B cell (primary cell): Measurements from ENCODE around the gene PLCXD1. TPM values are rescaled to one million over a fixed set of nuclear protein-coding genes. Genes with fewer than 3 reads are reported as not detected.
"Not testable (repeated sequence)": the region's sequence is repeated elsewhere in the genome, so short reads cannot be mapped to it uniquely, and the experiment has no call there.

ENCODE experiments used
- ATAC-seq: fragments of 200-7000 bp; cut with Tn5 transposase; one replicate; pipeline ENCODE4 v1.10.0; 2021; ENCODE audit warnings: low read depth, mild to moderate bottlenecking, moderate number of reproducible peaks, moderate library complexity
- CTCF ChIA-PET: fragments of 350-600 bp; sonication (Branson Sonifier 250); formaldehyde crosslinking; loops from one replicate; lab custom pipeline; 2021; ENCODE audit warnings: antibody characterized with exemption, inconsistent platforms; lab: Charles Lee
- POLR2A ChIA-PET: fragments of 350-600 bp; sonication (Branson Sonifier 250); formaldehyde crosslinking; loops from one replicate; lab custom pipeline; 2021; ENCODE audit warnings: antibody characterized with exemption; lab: Charles Lee
- DNase-seq: peaks from one replicate; pipeline ENCODE4 v3.0.0; 2013
- H2AFZ ChIP-seq: 2 replicates; pipeline ENCODE4 v1.6.1; 2012; ENCODE audit warnings: mild to moderate bottlenecking, low read depth, low read length; ENCODE audit not compliant: insufficient read depth, poor library complexity, severe bottlenecking
- H3K27ac ChIP-seq, 2 donors: 1 replicate in 1 of 2; 2 replicates in 1 of 2; pipeline ENCODE4 v1.5.1; 2012 to 2013; ENCODE audit warnings: low read length in 2 of 2, mild to moderate bottlenecking in 2 of 2, moderate library complexity in 1 of 2
- H3K27me3 ChIP-seq, 4 experiments: fragments of 200-600 bp in 1 of 4; sonication (generic) in 1 of 4; replicated peaks in 1 of 4; 1 replicate in 2 of 4; 2 replicates in 2 of 4; pipeline versions ENCODE4 v1.6.1 to v1.7.0; 2013 to 2016; ENCODE audit warnings: low read length in 3 of 4, mild to moderate bottlenecking in 2 of 4, mixed read lengths in 1 of 4, moderate library complexity in 1 of 4; ENCODE audit not compliant: insufficient read depth in 4 of 4, control insufficient read depth in 3 of 4; ENCODE audit errors: control extremely low read depth in 1 of 4
- H3K36me3 ChIP-seq, 2 experiments: replicated peaks in 1 of 2; 1 replicate in 1 of 2; 2 replicates in 1 of 2; pipeline versions ENCODE4 v1.6.1 to v1.7.1; 2013; ENCODE audit warnings: low read length in 1 of 2; ENCODE audit not compliant: insufficient read depth in 2 of 2, control insufficient read depth in 1 of 2; ENCODE audit errors: control extremely low read depth in 1 of 2, extremely low read depth in 1 of 2
- H3K4me1 ChIP-seq, 2 donors: fragments of 200-600 bp in 1 of 2; sonication (generic) in 1 of 2; 1 replicate in 1 of 2; 2 replicates in 1 of 2; pipeline versions ENCODE4 v1.5.1 to v1.6.1; 2013 to 2017; ENCODE audit warnings: low read length in 2 of 2; ENCODE audit not compliant: control insufficient read depth in 2 of 2, insufficient read depth in 2 of 2
- H3K4me2 ChIP-seq: replicated peaks from 2 replicates; pipeline ENCODE3; 2012; ENCODE audit warnings: mild to moderate bottlenecking, low read depth, low read length; ENCODE audit not compliant: poor library complexity, severe bottlenecking
- H3K4me3 ChIP-seq, 5 experiments: fragments of 200-600 bp in 1 of 5; sonication (generic) in 1 of 5; 1 replicate in 3 of 5; 2 replicates in 2 of 5; pipeline versions ENCODE4 v1.5.1 to v1.7.0; 2011 to 2016; ENCODE audit warnings: low read length in 4 of 5, mild to moderate bottlenecking in 4 of 5, low read depth in 2 of 5, control low read depth in 1 of 5, moderate library complexity in 1 of 5; ENCODE audit not compliant: insufficient read depth in 1 of 5; ENCODE audit errors: control extremely low read depth in 1 of 5, extremely low read depth in 1 of 5
- H3K79me2 ChIP-seq: fragments of 200-600 bp; sonication (generic); one replicate; pipeline ENCODE4 v1.6.0; 2016; ENCODE audit warnings: low read length; ENCODE audit not compliant: control insufficient read depth, insufficient read depth
- H3K9ac ChIP-seq: fragments of 200-600 bp; sonication (generic); 2 replicates; pipeline ENCODE4 v1.6.1; 2017; ENCODE audit warnings: mild to moderate bottlenecking, low read length, moderate library complexity
- H3K9me3 ChIP-seq, 3 donors: one replicate each; pipeline versions ENCODE4 v1.6.1 to v1.7.1; 2013; ENCODE audit warnings: low read length in 2 of 3; ENCODE audit not compliant: control insufficient read depth in 2 of 3, insufficient read depth in 1 of 3; ENCODE audit errors: control extremely low read depth in 1 of 3
- H4K20me1 ChIP-seq: 2 replicates; pipeline ENCODE4 v1.6.0; 2012; ENCODE audit warnings: mild to moderate bottlenecking, low read length; ENCODE audit not compliant: insufficient read depth, control insufficient read depth, poor library complexity, severe bottlenecking
- H3K27ac Mint-ChIP-seq: one replicate; pipeline ENCODE4 v1.8.0; 2021; ENCODE audit warnings: mixed read lengths
- H3K27me3 Mint-ChIP-seq: one replicate; pipeline ENCODE4 v1.8.0; 2021; ENCODE audit warnings: mixed read lengths
- H3K4me1 Mint-ChIP-seq: one replicate; pipeline ENCODE4 v1.8.0; 2021; ENCODE audit warnings: mixed read lengths
- H3K4me3 Mint-ChIP-seq: one replicate; pipeline ENCODE4 v1.8.0; 2021; ENCODE audit warnings: mixed read lengths
- H3K9me3 Mint-ChIP-seq: one replicate; pipeline ENCODE4 v1.8.0; 2022; ENCODE audit warnings: mixed read lengths; ENCODE audit not compliant: insufficient read depth
- EZH2 ChIP-seq: IDR thresholded peaks from 2 replicates; pipeline ENCODE4 v1.6.1; 2012; ENCODE audit warnings: borderline replicate concordance, low read depth, mild to moderate bottlenecking, moderate library complexity, low read length; ENCODE audit not compliant: insufficient read depth, poor library complexity, severe bottlenecking
- WGBS: methylation state at CpG from one replicate; pipeline ENCODE4 v1.1.5; 2013; ENCODE audit warnings: missing lambda C conversion rate; ENCODE audit not compliant: insufficient coverage; 5-methylcytosine and 5-hydroxymethylcytosine counted together
- intact Hi-C: fragments of 100-400 bp; cut with micrococcal nuclease; formaldehyde crosslinking; loops from one replicate; pipeline ENCODE4 v1.10.0; 2022
- polyA plus RNA-seq: library from polyadenylated mRNA; depleted of rRNA; stranded (reverse); fragments of >200 nt; gene quantifications from 2 replicates; pipeline ENCODE4 v1.2.3, GENCODE V29; 2012
- total RNA-seq, 2 donors: library from RNA; stranded (reverse); fragments of 120-200 nt in 1 of 2; gene quantifications; 1 replicate in 1 of 2; 2 replicates in 1 of 2; pipeline versions ENCODE4 v1.2.3 to v1.2.4, GENCODE V29; 2013 to 2022
- TF ChIP-seq, protein P1 (sequence below): fragments of 200-600 bp; IDR thresholded peaks from one replicate; pipeline ENCODE4 v1.8.0; 2022; ENCODE audit warnings: antibody characterized with exemption, mild to moderate bottlenecking

The PLCXD1 gene
- total and polyA plus RNA-seq, 2 donors (not counting 1 experiment from before 2014, with no cell fraction given) = 30.4 to 38.5 TPM

GRCh38 chrX:302975-303374, 21.8 kb downstream of the PLCXD1 start:
- Histone ChIP-seq H3K27me3 (no peaks in the 10 kb centered on the region), H4K20me1 (no peaks in the 10 kb centered on the region), H3K4me2 (no peak overlapping the region), H3K79me2 (no peaks in the 10 kb centered on the region), H3K36me3 (peaks cover 2 to 39% of the 10 kb centered on the region in 2 experiments), H3K27ac (no peak overlapping the region), H3K9ac (no peak overlapping the region), H3K4me1 (no peaks in the 10 kb centered on the region), H3K9me3 (peaks cover 0 to 30% (median 0%) of the 10 kb centered on the region in 3 donors), H3K4me3 (no peak overlapping the region), H2AFZ (no peak overlapping the region)
- no peaks in the 10 kb centered on the region for H3K9me3 Mint-ChIP-seq
- TF ChIP-seq, protein P1, sequence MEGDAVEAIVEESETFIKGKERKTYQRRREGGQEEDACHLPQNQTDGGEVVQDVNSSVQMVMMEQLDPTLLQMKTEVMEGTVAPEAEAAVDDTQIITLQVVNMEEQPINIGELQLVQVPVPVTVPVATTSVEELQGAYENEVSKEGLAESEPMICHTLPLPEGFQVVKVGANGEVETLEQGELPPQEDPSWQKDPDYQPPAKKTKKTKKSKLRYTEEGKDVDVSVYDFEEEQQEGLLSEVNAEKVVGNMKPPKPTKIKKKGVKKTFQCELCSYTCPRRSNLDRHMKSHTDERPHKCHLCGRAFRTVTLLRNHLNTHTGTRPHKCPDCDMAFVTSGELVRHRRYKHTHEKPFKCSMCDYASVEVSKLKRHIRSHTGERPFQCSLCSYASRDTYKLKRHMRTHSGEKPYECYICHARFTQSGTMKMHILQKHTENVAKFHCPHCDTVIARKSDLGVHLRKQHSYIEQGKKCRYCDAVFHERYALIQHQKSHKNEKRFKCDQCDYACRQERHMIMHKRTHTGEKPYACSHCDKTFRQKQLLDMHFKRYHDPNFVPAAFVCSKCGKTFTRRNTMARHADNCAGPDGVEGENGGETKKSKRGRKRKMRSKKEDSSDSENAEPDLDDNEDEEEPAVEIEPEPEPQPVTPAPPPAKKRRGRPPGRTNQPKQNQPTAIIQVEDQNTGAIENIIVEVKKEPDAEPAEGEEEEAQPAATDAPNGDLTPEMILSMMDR = no peak
- TF ChIP-seq EZH2 = no peak
- no peaks in the 10 kb centered on the region for H3K27me3 Mint-ChIP-seq
- ChIA-PET CTCF (no interaction called here), POLR2A (no interaction called here)
- H3K4me3 Mint-ChIP-seq = no peak overlapping the region
- no peaks in the 10 kb centered on the region for H3K4me1 Mint-ChIP-seq
- intact Hi-C loops = no loop called here
- H3K27ac Mint-ChIP-seq = no peak overlapping the region
- no peak for ATAC-seq
- 98% methylated on average over 14 of the region's 19 CpGs for WGBS
- no peak for DNase-seq

DNA sequence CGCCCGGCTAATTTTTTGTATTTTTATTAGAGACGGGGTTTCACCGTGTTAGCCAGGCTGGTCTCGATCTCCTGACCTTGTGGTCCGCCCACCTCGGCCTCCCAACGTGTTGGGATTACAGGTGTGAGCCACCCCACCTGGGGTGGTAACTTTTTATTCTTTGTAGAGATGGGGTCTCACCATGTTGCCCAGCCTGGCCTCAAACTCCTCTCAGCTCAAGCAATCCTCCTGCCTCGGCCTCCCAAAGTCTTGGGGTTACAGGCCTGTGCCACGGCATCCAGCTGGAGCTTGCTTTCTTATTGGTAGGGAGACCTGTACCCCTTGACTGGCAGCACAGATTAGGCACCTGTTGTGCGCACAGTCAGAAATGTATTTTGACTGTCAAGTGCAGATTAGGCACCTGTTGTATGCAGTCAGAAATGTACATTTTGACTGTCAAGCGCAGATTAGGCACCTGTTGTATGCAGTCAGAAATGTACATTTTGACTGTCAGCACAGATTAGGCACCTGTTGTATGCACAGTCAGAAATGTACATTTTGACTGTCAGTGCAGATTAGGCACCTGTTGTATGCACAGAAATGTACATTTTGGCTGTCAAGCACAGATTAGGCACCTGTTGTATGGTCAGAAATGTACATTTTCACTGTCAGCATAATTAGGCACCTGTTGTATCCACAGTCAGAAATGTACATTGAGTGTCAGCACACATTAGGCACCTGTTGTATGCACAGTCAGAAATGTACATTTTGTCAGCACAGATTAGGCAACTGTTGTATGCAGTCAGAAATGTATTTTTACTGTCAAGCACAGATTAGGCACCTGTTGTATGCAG, 24.8 kb downstream of the PLCXD1 start:
- H3K79me2 ChIP-seq, H2AFZ ChIP-seq, H3K27ac ChIP-seq, H3K4me3 Mint-ChIP-seq, H3K4me1 ChIP-seq, H3K27me3 ChIP-seq, H3K4me2 ChIP-seq, H4K20me1 ChIP-seq, H3K9ac ChIP-seq, H3K4me3 ChIP-seq, POLR2A ChIA-PET, ATAC-seq, H3K27ac Mint-ChIP-seq, intact Hi-C loops, CTCF ChIA-PET, H3K9me3 Mint-ChIP-seq, DNase-seq, H3K4me1 Mint-ChIP-seq, H3K27me3 Mint-ChIP-seq: not testable (repeated sequence)
- Histone ChIP-seq H3K9me3 (peaks cover 0 to 30% (median 0%) of the 10 kb centered on the region in 3 donors), H3K36me3 (peaks cover 2 to 49% of the 10 kb centered on the region in 2 experiments)
- 98% methylated on average over 7 of the region's 12 CpGs for WGBS

- Histone ChIP-seq H3K36me3 (peaks cover 3 to 57% of the 10 kb centered on the region in 2 experiments), H3K9me3 (peaks cover 0 to 27% (median 0%) of the 10 kb centered on the region in 3 donors)
- H3K4me3 Mint-ChIP-seq, H3K79me2 ChIP-seq, H3K4me1 ChIP-seq, H4K20me1 ChIP-seq, H2AFZ ChIP-seq, H3K27ac ChIP-seq, H3K27me3 ChIP-seq, H3K9me3 Mint-ChIP-seq, POLR2A ChIA-PET, DNase-seq, H3K4me1 Mint-ChIP-seq, H3K27me3 Mint-ChIP-seq, H3K4me3 ChIP-seq, H3K27ac Mint-ChIP-seq, CTCF ChIA-PET, intact Hi-C loops, H3K9ac ChIP-seq, ATAC-seq, H3K4me2 ChIP-seq: not testable (repeated sequence)
- WGBS = 97% methylated on average over 3 of the region's 3 CpGs
Measured at GRCh38 chrX:306614-307251, 25.6 kb downstream of the PLCXD1 start.
